ENCODE results near the gene PDF. TPM values are rescaled to one million over a fixed set of nuclear protein-coding genes. Genes with fewer than 3 reads are reported as not detected.

PDF gene
- total RNA-seq, 1 experiment from 2014 or later, result 59.3 TPM

- peak; percentile 98 for DNase-seq (ENCODE audit: low read depth)
Measured at GRCh38 chr16:69339289-69340094, 9.1 kb upstream of the PDF start, which contains the start of the genes COG8 and NIP7. Gene COG8 (minus strand): TSS chr16:69339564. CDS start chr16:69339552, 12 bp downstream. Gene NIP7 (plus strand): TSS chr16:69339772. CDS start chr16:69339830, 58 bp downstream.

GRCh38 chr16:69338557-69339288 is 8.3 kb upstream of the PDF start:
- no peak for DNase-seq (ENCODE audit: low read depth)

GRCh38 chr16:69334696-69335095 is 4.3 kb upstream of the PDF start:
- no peak for DNase-seq (ENCODE audit: low read depth)

- DNase-seq (ENCODE audit: low read depth), result no peak
Measured at GRCh38 chr16:69329369-69330285, 761 bp downstream of the PDF start.

GRCh38 chr16:69328854-69329316 is 1.5 kb downstream of the PDF start:
- peak; percentile 73 for DNase-seq (ENCODE audit: low read depth)

GRCh38 chr16:69327585-69328310 is 2.6 kb downstream of the PDF start:
- DNase-seq (ENCODE audit: low read depth), result no peak

GRCh38 chr16:69326172-69326873 is 4.1 kb downstream of the PDF start:
- DNase-seq (ENCODE audit: low read depth), result no peak

- DNase-seq (ENCODE audit: low read depth), result no peak
Measured at GRCh38 chr16:69325784-69326171, 4.6 kb downstream of the PDF start.

- DNase-seq (ENCODE audit: low read depth), result no peak
Measured at GRCh38 chr16:69324585-69325253, 5.7 kb downstream of the PDF start.

GRCh38 chr16:69324013-69324531 is 6.3 kb downstream of the PDF start:
- DNase-seq (ENCODE audit: low read depth), result no peak

- DNase-seq (ENCODE audit: low read depth), result no peak
Measured at GRCh38 chr16:69323415-69323814, 7.0 kb downstream of the PDF start.

GRCh38 chr16:69322343-69322742 is 8.0 kb downstream of the PDF start:
- no peak for DNase-seq (ENCODE audit: low read depth)

GRCh38 chr16:69321080-69321479 is 9.3 kb downstream of the PDF start:
- DNase-seq (ENCODE audit: low read depth), result no peak

- DNase-seq (ENCODE audit: low read depth), result no peak
Measured at GRCh38 chr16:69320740-69321073, 9.7 kb downstream of the PDF start.

- no peak for DNase-seq (ENCODE audit: low read depth)
Measured at GRCh38 chr16:69319826-69320739, 10.3 kb downstream of the PDF start.

- no peak for DNase-seq (ENCODE audit: low read depth)
Measured at GRCh38 chr16:69319381-69319780, 11.0 kb downstream of the PDF start.

GRCh38 chr16:69318911-69319289 is 11.5 kb downstream of the PDF start:
- no peak for DNase-seq (ENCODE audit: low read depth)

GRCh38 chr16:69318177-69318910 is 12.0 kb downstream of the PDF start:
- DNase-seq (ENCODE audit: low read depth), result no peak

Data from HT1080 (cell line).